ENCODE results near the gene ABI1. TPM values are rescaled to one million over a fixed set of nuclear protein-coding genes. Genes with fewer than 3 reads are reported as not detected.

The ABI1 gene
- total and polyA plus RNA-seq, 9 of the 15 experiments (the other 6 are each of a cell fraction or from before 2014, with no cell fraction given), result 22.1 to 52.3 (median 39.0) TPM

DNA sequence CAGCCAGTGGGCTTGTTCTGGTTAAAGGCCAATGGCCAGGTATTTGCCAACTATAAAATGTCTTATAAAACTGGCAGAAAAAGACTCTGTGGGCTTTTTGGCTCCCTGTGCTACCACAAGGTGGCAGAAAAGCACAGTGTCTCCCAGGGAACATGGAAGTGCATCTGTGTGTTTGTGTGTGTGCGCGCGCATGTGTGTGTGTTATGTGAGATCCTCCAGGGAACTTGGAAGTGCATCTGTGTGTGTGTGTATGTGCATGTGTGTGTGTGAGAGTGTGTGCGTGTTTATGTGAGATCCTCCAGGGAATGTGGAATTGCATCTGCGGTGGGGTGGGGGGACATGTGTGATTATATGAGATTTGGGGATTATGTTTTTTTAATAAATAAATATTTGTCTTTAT is 30.2 kb upstream of the ABI1 start (continued):
- TF ChIP-seq, protein P1, sequence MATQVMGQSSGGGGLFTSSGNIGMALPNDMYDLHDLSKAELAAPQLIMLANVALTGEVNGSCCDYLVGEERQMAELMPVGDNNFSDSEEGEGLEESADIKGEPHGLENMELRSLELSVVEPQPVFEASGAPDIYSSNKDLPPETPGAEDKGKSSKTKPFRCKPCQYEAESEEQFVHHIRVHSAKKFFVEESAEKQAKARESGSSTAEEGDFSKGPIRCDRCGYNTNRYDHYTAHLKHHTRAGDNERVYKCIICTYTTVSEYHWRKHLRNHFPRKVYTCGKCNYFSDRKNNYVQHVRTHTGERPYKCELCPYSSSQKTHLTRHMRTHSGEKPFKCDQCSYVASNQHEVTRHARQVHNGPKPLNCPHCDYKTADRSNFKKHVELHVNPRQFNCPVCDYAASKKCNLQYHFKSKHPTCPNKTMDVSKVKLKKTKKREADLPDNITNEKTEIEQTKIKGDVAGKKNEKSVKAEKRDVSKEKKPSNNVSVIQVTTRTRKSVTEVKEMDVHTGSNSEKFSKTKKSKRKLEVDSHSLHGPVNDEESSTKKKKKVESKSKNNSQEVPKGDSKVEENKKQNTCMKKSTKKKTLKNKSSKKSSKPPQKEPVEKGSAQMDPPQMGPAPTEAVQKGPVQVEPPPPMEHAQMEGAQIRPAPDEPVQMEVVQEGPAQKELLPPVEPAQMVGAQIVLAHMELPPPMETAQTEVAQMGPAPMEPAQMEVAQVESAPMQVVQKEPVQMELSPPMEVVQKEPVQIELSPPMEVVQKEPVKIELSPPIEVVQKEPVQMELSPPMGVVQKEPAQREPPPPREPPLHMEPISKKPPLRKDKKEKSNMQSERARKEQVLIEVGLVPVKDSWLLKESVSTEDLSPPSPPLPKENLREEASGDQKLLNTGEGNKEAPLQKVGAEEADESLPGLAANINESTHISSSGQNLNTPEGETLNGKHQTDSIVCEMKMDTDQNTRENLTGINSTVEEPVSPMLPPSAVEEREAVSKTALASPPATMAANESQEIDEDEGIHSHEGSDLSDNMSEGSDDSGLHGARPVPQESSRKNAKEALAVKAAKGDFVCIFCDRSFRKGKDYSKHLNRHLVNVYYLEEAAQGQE (IDR thresholded peaks at IDR 0.05; ENCODE audit: borderline replicate concordance), result peak; percentile 48; the same call in 1 of the 2 replicates
- TF ChIP-seq, protein P1 (CRISPR knock-in tag; IDR thresholded peaks at IDR 0.05; ENCODE audit: low read depth), result no peak
- TF ChIP-seq NRF1 (conservative IDR thresholded peaks at IDR 0.05 in 1 of 2, IDR thresholded peaks at IDR 0.05 in 1 of 2) (peak in 1 of 2 experiments; percentile 32; a peak in 2 of 4 replicates), RAD21 (CRISPR knock-in tag; conservative IDR thresholded peaks at IDR 0.05 in 1 of 2, IDR thresholded peaks at IDR 0.05 in 1 of 2) (peak; percentile 20 to 74; a peak in 3 of 4 replicates), RFX1 (IDR thresholded peaks at IDR 0.05) (0 out of 2 replicates have a peak, but pooled peaks have one; percentile 14), SMC3 (conservative IDR thresholded peaks at IDR 0.05; ENCODE audit: insufficient read depth, low read depth, low read length) (peak; percentile 54; the same call in 1 of the 2 replicates), SMARCA4 (IDR thresholded peaks at IDR 0.05) (peak; percentile 75), RUNX1 (IDR thresholded peaks at IDR 0.05; ENCODE audit: low read depth) (no peak)
- TF ChIP-seq, protein P2, sequence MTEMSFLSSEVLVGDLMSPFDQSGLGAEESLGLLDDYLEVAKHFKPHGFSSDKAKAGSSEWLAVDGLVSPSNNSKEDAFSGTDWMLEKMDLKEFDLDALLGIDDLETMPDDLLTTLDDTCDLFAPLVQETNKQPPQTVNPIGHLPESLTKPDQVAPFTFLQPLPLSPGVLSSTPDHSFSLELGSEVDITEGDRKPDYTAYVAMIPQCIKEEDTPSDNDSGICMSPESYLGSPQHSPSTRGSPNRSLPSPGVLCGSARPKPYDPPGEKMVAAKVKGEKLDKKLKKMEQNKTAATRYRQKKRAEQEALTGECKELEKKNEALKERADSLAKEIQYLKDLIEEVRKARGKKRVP (CRISPR knock-in tag; IDR thresholded peaks at IDR 0.05), result no peak
